HepG2 (cell line): ENCODE measurements around the gene POLN. TPM values are rescaled to one million over a fixed set of nuclear protein-coding genes. Genes with fewer than 3 reads are reported as not detected.

Source experiments
- BRD4 ChIP-seq: sonication (generic); formaldehyde crosslinking; IDR thresholded peaks from 2 replicates; pipeline ENCODE4 v1.4.0; 2020; ENCODE audit warnings: missing genetic modification reagents
- MXI1 ChIP-seq: IDR thresholded peaks from 3 replicates; pipeline ENCODE4 v1.6.1; 2012; ENCODE audit warnings: low read depth, low read length, inconsistent platforms, borderline replicate concordance
- POLR2A ChIP-seq, 2 experiments: IDR thresholded peaks; 2 replicates each; pipeline ENCODE4 v1.6.1; 2011; ENCODE audit warnings: low read depth in 2 of 2, low read length in 2 of 2, mild to moderate bottlenecking in 1 of 2, moderate library complexity in 1 of 2; ENCODE audit not compliant: insufficient read depth in 1 of 2
- TBX2 ChIP-seq: sonication (generic); formaldehyde crosslinking; IDR thresholded peaks from 2 replicates; pipeline ENCODE4 v1.5.0; 2020; ENCODE audit warnings: missing genetic modification reagents, mild to moderate bottlenecking, borderline replicate concordance
- TGIF2 ChIP-seq: IDR thresholded peaks from 2 replicates; pipeline ENCODE4 v1.6.1; 2016; ENCODE audit warnings: control low read depth, missing compliant biosample characterization
- ZBTB42 ChIP-seq: sonication (generic); formaldehyde crosslinking; IDR thresholded peaks from 2 replicates; pipeline ENCODE4 v1.5.0; 2020; ENCODE audit warnings: mild to moderate bottlenecking, missing genetic modification reagents
- ZFX ChIP-seq: sonication (generic); formaldehyde crosslinking; IDR thresholded peaks from 2 replicates; pipeline ENCODE4 v1.4.0; 2020; ENCODE audit warnings: mild to moderate bottlenecking, low read depth, missing genetic modification reagents, moderate library complexity
- ZMAT3 ChIP-seq: sonication (generic); formaldehyde crosslinking; conservative IDR thresholded peaks from 2 replicates; pipeline ENCODE4 v1.7.0; 2021; ENCODE audit warnings: missing genetic modification reagents
- ZNF3 ChIP-seq: IDR thresholded peaks from 2 replicates; pipeline ENCODE4 v1.7.0; 2017; ENCODE audit warnings: inconsistent platforms
- ZNF574 ChIP-seq: sonication (generic); formaldehyde crosslinking; IDR thresholded peaks from 2 replicates; pipeline ENCODE4 v1.4.0; 2020; ENCODE audit warnings: missing genetic modification reagents
- ZNF607 ChIP-seq: sonication (generic); formaldehyde crosslinking; IDR thresholded peaks from 2 replicates; pipeline ENCODE4 v1.5.1; 2020; ENCODE audit warnings: missing genetic modification reagents, mild to moderate bottlenecking, borderline replicate concordance
- ZNF878 ChIP-seq: sonication (generic); formaldehyde crosslinking; IDR thresholded peaks from 2 replicates; pipeline ENCODE4 v1.8.1; 2023; ENCODE audit warnings: mild to moderate bottlenecking, missing genetic modification reagents, moderate library complexity
- polyA plus RNA-seq, 8 experiments: library from polyadenylated mRNA; depleted of rRNA in 3 of 8; stranded (reverse) in 7 of 8; unstranded in 1 of 8; fragments of >200 nt; fragmentation: Illumina TruSeq in 4 of 8; extraction: Trizol in 4 of 8; gene quantifications; 2 replicates each; pipeline versions ENCODE4 v1.2.1 to v1.2.3, GENCODE V29; 2011 to 2016; ENCODE audit warnings: low read depth in 4 of 8, missing spikeins in 1 of 8, mixed read lengths in 1 of 8; ENCODE audit not compliant: insufficient read depth in 1 of 8
- total RNA-seq, 5 experiments: library from RNA; depleted of rRNA; stranded (reverse); fragments of >200 nt; fragmentation: Illumina TruSeq; extraction: Trizol; gene quantifications; 2 replicates each; pipeline ENCODE4 v1.2.3, GENCODE V29; 2016; ENCODE audit warnings: low read depth in 1 of 5
- TF ChIP-seq, protein P1 (sequence below): sonication (generic); formaldehyde crosslinking; IDR thresholded peaks from 2 replicates; pipeline ENCODE4 v1.5.0; 2020; ENCODE audit warnings: mild to moderate bottlenecking, missing genetic modification reagents, borderline replicate concordance

POLN gene
- total and polyA plus RNA-seq, 2 of the 13 experiments (the other 11 are each of a cell fraction or from before 2014, with no cell fraction given) = 0.93 to 1.5 TPM

- TF ChIP-seq ZNF878 (CRISPR knock-in tag) (peak; percentile 58; the same call in 1 of the 2 replicates), ZFX (CRISPR knock-in tag) (peak; percentile 94), MXI1 (peak; percentile 91; the same call in 1 of the 3 replicates), POLR2A (IDR thresholded peaks at IDR 0.05; ENCODE audit: insufficient read depth in 1 of 2, low read depth in 2 of 2, low read length in 2 of 2) (peak in 1 of 2 experiments; percentile 55; a peak in 1 of 4 replicates), TGIF2 (CRISPR knock-in tag) (peak; percentile 84), TBX2 (CRISPR knock-in tag) (peak; percentile 87), ZMAT3 (CRISPR knock-in tag) (peak; percentile 57; the same call in 1 of the 2 replicates), BRD4 (no peak), ZNF3 (CRISPR knock-in tag) (no peak), ZNF607 (0 out of 2 replicates have a peak, but pooled peaks have one; percentile 46), ZBTB42 (CRISPR knock-in tag) (peak; percentile 81; the same call in 1 of the 2 replicates), ZNF574 (CRISPR knock-in tag) (peak; percentile 36; the same call in 1 of the 2 replicates)
- TF ChIP-seq, protein P1, sequence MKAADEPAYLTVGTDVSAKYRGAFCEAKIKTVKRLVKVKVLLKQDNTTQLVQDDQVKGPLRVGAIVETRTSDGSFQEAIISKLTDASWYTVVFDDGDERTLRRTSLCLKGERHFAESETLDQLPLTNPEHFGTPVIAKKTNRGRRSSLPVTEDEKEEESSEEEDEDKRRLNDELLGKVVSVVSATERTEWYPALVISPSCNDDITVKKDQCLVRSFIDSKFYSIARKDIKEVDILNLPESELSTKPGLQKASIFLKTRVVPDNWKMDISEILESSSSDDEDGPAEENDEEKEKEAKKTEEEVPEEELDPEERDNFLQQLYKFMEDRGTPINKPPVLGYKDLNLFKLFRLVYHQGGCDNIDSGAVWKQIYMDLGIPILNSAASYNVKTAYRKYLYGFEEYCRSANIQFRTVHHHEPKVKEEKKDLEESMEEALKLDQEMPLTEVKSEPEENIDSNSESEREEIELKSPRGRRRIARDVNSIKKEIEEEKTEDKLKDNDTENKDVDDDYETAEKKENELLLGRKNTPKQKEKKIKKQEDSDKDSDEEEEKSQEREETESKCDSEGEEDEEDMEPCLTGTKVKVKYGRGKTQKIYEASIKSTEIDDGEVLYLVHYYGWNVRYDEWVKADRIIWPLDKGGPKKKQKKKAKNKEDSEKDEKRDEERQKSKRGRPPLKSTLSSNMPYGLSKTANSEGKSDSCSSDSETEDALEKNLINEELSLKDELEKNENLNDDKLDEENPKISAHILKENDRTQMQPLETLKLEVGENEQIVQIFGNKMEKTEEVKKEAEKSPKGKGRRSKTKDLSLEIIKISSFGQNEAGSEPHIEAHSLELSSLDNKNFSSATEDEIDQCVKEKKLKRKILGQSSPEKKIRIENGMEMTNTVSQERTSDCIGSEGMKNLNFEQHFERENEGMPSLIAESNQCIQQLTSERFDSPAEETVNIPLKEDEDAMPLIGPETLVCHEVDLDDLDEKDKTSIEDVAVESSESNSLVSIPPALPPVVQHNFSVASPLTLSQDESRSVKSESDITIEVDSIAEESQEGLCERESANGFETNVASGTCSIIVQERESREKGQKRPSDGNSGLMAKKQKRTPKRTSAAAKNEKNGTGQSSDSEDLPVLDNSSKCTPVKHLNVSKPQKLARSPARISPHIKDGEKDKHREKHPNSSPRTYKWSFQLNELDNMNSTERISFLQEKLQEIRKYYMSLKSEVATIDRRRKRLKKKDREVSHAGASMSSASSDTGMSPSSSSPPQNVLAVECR (CRISPR knock-in tag) = peak; percentile 94
Measured at GRCh38 chr4:2241410-2242353, at the start of gene POLN, which contains the start of gene HAUS3 (continued).
